Kidney tubule cell (primary cell): Measurements from ENCODE around the gene PCNX1.

Experiments
- DNase-seq: peaks from one replicate; pipeline ENCODE4 v3.0.0-alpha.2; 2018; ENCODE audit warnings: low spot score

The PCNX1 gene

GRCh38 chr14:70888681-70889175 lies 18.5 kb upstream of the PCNX1 start:
- peak; percentile 13 for DNase-seq

GRCh38 chr14:70889555-70889954 lies 17.7 kb upstream of the PCNX1 start:
- DNase-seq = no peak

GRCh38 chr14:70890826-70891659 lies 16.2 kb upstream of the PCNX1 start:
- no peak for DNase-seq

- no peak for DNase-seq
These were observed 15.5 kb upstream of the PCNX1 start for GRCh38 chr14:70891737-70892136.

GRCh38 chr14:70893062-70893845 lies 14.0 kb upstream of the PCNX1 start:
- DNase-seq = no peak

- no peak for DNase-seq
These were observed 13.4 kb upstream of the PCNX1 start for GRCh38 chr14:70893858-70894291.

GRCh38 chr14:70894868-70895267 lies 12.4 kb upstream of the PCNX1 start:
- no peak for DNase-seq

GRCh38 chr14:70896317-70896716 lies 10.9 kb upstream of the PCNX1 start:
- DNase-seq = no peak

- DNase-seq = no peak
These were observed 10.3 kb upstream of the PCNX1 start for GRCh38 chr14:70896981-70897380.

GRCh38 chr14:70897464-70897863 lies 9.8 kb upstream of the PCNX1 start:
- DNase-seq = no peak

- peak; percentile 76 for DNase-seq
These were observed 9.0 kb upstream of the PCNX1 start for GRCh38 chr14:70898111-70898745.

GRCh38 chr14:70901269-70901668 lies 6.0 kb upstream of the PCNX1 start:
- DNase-seq = peak; percentile 51

- no peak for DNase-seq
These were observed 5.1 kb upstream of the PCNX1 start for GRCh38 chr14:70902184-70902583.

- no peak for DNase-seq
These were observed 2.9 kb upstream of the PCNX1 start for GRCh38 chr14:70904373-70904772.

GRCh38 chr14:70905301-70905700 lies 2.0 kb upstream of the PCNX1 start:
- no peak for DNase-seq

GRCh38 chr14:70906793-70907175 lies 475 bp upstream of the PCNX1 start:
- DNase-seq = no peak

GRCh38 chr14:70907996-70908934 lies 1.0 kb downstream of the PCNX1 start:
- peak; percentile 63 for DNase-seq

- no peak for DNase-seq
These were observed 1.8 kb downstream of the PCNX1 start for GRCh38 chr14:70908935-70909641.

- DNase-seq = peak; percentile 47
These were observed 2.7 kb downstream of the PCNX1 start for GRCh38 chr14:70909733-70910614.

- DNase-seq = no peak
These were observed 8.2 kb downstream of the PCNX1 start for GRCh38 chr14:70915415-70915814.
